SK-N-SH treated with all-trans-retinoic acid at 6 μM for 48 hours (cell line): Measurements from ENCODE around the gene CYSLTR1.

Source experiments
- ARNTL ChIP-seq: fragments of 450-650 bp; formaldehyde crosslinking; IDR thresholded peaks from 2 replicates; pipeline ENCODE4 v1.5.0; 2020; ENCODE audit warnings: low read depth, mild to moderate bottlenecking, moderate library complexity, borderline replicate concordance
- BACH2 ChIP-seq: fragments of 250-450 bp; sonication (Bioruptor Pico); IDR thresholded peaks from 2 replicates; pipeline ENCODE4 v1.9.0; 2021; ENCODE audit warnings: mild to moderate bottlenecking, borderline replicate concordance
- CSDC2 ChIP-seq: fragments of 250-450 bp; sonication (Bioruptor Pico); IDR thresholded peaks from 2 replicates; pipeline ENCODE4 v1.5.0; 2020; ENCODE audit warnings: mild to moderate bottlenecking, moderate library complexity
- ESRRG ChIP-seq: fragments of 250-450 bp; sonication (Bioruptor Pico); IDR thresholded peaks from 2 replicates; pipeline ENCODE4 v1.6.1; 2021; ENCODE audit warnings: mild to moderate bottlenecking
- ISL1 ChIP-seq: fragments of 250-450 bp; sonication (Bioruptor Pico); IDR thresholded peaks from 2 replicates; pipeline ENCODE4 v2.1.2; 2022; ENCODE audit warnings: mild to moderate bottlenecking, moderate library complexity
- PATZ1 ChIP-seq: fragments of 250-450 bp; sonication (Bioruptor Pico); IDR thresholded peaks from 2 replicates; pipeline ENCODE4 v1.8.0; 2020; ENCODE audit warnings: mild to moderate bottlenecking, moderate library complexity, borderline replicate concordance
- PPARA ChIP-seq: fragments of 250-450 bp; sonication (Bioruptor Pico); IDR thresholded peaks from 2 replicates; pipeline ENCODE4 v1.5.0; 2020; ENCODE audit warnings: mild to moderate bottlenecking, borderline replicate concordance
- RARB ChIP-seq: fragments of 250-450 bp; sonication (Bioruptor Pico); IDR thresholded peaks from 2 replicates; pipeline ENCODE4 v1.8.0; 2021; ENCODE audit warnings: mild to moderate bottlenecking, moderate library complexity
- TOX ChIP-seq: fragments of 250-450 bp; sonication (Bioruptor Pico); IDR thresholded peaks from 2 replicates; pipeline ENCODE4 v1.8.0; 2021; ENCODE audit warnings: mild to moderate bottlenecking, moderate library complexity, borderline replicate concordance
- ZFP3 ChIP-seq: fragments of 250-450 bp; sonication (Bioruptor Pico); IDR thresholded peaks from 2 replicates; pipeline ENCODE4 v1.5.0; 2020; ENCODE audit warnings: mild to moderate bottlenecking, moderate library complexity
- ZFP30 ChIP-seq: fragments of 450-650 bp; formaldehyde crosslinking; IDR thresholded peaks from 2 replicates; pipeline ENCODE4 v1.5.0; 2022; ENCODE audit warnings: mild to moderate bottlenecking, moderate library complexity
- ZNF8 ChIP-seq: fragments of 450-650 bp; formaldehyde crosslinking; IDR thresholded peaks from 2 replicates; pipeline ENCODE4 v1.5.0; 2020; ENCODE audit warnings: mild to moderate bottlenecking, moderate library complexity
- TF ChIP-seq, protein P1 (sequence below): fragments of 250-450 bp; sonication (Bioruptor Pico); IDR thresholded peaks from 2 replicates; pipeline ENCODE4 v1.8.0; 2021; ENCODE audit warnings: low read depth, mild to moderate bottlenecking, moderate library complexity, borderline replicate concordance

DNA sequence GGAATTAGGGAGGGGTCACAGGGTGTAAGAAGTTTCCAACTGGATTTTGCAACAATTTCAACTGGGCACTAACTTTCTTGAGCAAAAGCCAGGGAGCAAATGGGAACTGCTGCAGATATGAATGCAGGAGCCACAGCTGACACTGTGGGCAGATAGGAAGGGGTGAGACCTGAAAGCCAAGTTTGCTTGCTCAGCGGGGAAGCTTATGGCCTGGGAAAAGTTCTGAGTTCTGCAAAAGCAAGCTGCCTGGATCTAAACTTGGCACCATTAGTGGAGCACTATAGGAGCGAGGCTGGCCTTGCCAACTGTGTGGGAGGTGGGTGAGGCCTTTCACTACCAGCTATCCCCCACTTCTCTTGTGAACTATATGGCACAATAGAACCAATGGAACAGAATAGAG is 11.1 kb downstream of the CYSLTR1 start:
- TF ChIP-seq, protein P1, sequence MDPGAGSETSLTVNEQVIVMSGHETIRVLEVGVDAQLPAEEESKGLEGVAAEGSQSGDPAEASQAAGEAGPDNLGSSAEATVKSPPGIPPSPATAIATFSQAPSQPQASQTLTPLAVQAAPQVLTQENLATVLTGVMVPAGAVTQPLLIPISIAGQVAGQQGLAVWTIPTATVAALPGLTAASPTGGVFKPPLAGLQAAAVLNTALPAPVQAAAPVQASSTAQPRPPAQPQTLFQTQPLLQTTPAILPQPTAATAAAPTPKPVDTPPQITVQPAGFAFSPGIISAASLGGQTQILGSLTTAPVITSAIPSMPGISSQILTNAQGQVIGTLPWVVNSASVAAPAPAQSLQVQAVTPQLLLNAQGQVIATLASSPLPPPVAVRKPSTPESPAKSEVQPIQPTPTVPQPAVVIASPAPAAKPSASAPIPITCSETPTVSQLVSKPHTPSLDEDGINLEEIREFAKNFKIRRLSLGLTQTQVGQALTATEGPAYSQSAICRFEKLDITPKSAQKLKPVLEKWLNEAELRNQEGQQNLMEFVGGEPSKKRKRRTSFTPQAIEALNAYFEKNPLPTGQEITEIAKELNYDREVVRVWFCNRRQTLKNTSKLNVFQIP (CRISPR knock-in tag): no peak
- TF ChIP-seq RARB (CRISPR knock-in tag) (no peak), TOX (no peak), PATZ1 (CRISPR knock-in tag) (no peak), BACH2 (no peak), ARNTL (CRISPR knock-in tag) (no peak), ZFP3 (CRISPR knock-in tag) (no peak), ESRRG (no peak), ZNF8 (CRISPR knock-in tag) (no peak), CSDC2 (CRISPR knock-in tag) (no peak), ZFP30 (no peak), PPARA (no peak), ISL1 (CRISPR knock-in tag) (no peak)
